Mucosa of gallbladder (tissue), 1 donor: ENCODE results near the gene NRM. TPM values are rescaled to one million over a fixed set of nuclear protein-coding genes. Genes with fewer than 3 reads are reported as not detected.
A peak's percentile ranks its signal among the peaks of the same experiment; 100 is the strongest.

ENCODE experiments used
- DNase-seq: peaks from one replicate; pipeline ENCODE4 v3.0.0-alpha.2; 2020; ENCODE audit warnings: low spot score
- total RNA-seq: library from RNA; stranded (reverse); gene quantifications from one replicate; pipeline ENCODE4 v1.2.1, GENCODE V29; 2021
- donor health status: DM: no; HTN: no; CAD: no.

NRM gene
- total RNA-seq, 1 donor from 2014 or later: 7.7 TPM

DNA sequence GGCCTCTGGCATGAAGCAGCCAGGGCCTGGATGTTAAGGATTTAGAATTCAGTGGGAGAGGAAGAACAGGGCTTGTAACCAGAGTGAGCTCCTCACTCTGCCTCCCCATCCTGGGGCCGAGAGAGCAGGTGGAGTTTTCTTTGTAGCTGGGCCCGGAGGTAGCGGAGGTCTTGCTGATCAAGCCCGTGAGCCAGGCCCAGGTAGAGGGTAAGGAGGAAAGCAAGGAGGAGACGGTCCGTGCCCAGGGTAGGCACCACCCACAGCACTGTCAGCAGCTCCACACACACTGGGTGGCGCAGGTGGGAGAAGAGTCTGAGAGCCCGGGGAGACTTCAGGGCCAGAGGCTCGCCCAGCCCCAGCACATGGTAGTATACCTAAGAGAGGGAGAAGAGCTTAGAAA lies 2.2 kb downstream of the NRM start:
- DNase-seq: no peak

DNA sequence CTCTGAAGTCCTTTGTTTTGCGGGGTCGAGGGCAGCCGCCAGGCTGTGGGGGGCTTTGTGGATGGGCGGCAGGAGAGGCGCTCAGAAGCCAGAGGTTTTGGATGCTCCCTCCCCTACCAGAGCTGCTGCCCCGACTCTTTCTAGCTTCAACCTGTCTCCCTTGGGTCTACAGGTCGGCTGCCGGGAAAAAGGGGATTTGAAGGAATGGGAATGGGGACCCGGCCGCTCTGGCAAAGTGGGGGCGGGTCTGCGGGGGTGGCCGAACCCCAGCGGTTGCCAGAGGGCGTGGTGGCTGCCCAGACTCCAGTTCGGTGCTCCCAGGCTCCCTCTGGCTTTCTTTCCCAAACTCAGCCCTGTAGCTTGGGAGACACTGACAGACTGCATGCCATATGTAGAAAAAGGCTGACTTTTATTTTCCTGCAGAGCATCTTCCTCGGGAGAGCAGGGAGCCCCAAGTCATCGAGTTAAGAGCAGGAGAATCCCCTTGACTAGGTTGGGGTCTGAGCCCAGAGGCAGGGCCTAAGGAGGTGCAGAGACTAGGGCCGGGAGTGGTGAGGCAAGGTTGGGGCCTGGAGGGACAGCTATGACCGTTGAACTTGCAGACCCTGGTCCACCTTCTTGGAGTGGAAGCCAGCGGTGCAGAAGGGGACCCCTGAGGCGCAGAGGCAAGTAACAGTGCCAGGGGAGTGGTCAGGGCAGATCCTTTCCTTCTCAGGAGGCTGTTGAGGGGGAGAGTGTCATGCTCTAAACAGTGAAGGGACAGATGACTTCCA lies 2.9 kb downstream of the NRM start:
- DNase-seq: no peak

DNA sequence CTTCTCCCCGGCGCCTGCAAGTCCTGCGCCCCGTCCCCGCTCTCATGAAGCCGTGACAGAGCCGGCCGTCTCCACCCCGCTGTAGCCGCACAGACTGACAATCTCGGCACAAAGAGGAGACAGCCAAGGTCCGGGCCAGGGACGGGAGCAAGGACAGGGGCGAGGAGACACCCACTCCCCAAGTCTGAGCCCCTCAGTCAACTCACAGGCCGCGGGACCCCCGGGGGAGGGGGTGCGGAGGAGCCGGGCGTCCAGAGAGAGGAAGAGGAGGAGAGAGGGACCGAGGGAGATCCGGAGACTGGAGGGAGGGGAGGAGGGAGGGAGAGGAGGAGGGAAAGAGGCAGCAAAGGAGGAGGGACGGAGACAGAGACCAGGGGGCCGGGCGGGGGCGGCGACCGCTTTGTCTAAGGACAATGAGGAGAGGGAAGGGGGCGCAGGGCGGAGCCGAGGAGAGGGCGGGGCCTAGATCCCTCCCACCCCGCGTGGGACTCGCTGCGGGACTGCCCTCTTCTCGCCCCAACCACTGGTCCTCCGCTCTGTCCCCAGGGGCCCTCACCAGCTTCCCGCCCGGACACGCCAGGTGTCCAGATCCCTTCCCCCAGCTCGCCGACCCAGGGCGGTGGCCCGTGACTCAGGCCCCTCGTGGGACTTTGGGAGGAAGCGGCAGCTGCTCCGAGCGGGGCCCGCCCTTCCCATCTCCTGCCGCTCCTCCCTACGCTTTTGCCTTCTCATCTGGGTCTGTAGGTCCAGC lies 3.7 kb downstream of the NRM start:
- DNase-seq: peak; percentile 86

DNA sequence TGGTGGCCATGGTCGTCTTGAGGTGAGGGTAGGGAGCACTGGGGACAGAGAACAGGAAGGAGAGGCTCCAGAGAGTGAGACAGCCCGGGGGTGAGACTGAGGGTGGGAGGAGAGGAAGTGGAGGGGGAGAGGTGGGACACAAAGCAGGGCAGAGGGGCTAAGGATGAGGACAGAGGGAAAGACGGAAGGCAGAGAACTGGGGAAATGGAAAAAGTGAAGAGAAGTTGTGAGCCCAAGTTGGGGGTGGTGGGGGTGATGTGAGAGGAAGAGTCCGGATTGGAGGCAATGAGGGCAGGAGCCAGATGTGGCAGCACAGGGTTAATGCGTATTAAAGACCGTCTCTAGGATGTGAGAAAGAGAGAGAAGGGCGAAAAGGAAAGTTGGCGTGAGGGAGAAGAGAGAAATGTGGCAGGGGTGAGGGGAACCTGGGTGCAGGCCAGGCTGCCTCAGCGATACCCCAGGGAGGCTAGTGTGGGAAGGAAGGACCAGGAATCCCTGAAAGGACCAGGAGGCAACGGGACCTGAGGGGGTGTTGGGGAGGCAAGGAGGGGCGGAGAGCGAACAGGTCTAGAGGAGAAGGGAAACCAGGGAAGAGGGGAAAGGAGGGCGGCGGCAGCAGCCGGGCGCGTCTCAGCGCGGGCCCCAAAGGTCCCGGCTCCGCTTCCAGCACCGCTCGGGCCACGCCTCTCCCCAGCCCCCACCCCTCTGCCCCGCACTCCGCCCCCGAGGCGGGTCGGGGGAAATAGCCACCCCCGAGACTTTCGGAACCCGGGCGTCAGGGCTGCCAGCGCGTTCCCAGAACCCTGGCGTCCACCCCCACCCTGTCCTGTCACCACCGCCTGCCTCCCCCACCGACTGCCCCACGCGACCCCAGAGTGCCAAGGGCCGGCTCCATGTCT lies 4.5 kb downstream of the NRM start, which contains the start of gene PPP1R18:
TSS of gene PPP1R18 (minus strand) at position 637 of the 899 bp plus-strand sequence. CDS start at position 10, 627 bp downstream.
- peak; percentile 66 for DNase-seq

DNA sequence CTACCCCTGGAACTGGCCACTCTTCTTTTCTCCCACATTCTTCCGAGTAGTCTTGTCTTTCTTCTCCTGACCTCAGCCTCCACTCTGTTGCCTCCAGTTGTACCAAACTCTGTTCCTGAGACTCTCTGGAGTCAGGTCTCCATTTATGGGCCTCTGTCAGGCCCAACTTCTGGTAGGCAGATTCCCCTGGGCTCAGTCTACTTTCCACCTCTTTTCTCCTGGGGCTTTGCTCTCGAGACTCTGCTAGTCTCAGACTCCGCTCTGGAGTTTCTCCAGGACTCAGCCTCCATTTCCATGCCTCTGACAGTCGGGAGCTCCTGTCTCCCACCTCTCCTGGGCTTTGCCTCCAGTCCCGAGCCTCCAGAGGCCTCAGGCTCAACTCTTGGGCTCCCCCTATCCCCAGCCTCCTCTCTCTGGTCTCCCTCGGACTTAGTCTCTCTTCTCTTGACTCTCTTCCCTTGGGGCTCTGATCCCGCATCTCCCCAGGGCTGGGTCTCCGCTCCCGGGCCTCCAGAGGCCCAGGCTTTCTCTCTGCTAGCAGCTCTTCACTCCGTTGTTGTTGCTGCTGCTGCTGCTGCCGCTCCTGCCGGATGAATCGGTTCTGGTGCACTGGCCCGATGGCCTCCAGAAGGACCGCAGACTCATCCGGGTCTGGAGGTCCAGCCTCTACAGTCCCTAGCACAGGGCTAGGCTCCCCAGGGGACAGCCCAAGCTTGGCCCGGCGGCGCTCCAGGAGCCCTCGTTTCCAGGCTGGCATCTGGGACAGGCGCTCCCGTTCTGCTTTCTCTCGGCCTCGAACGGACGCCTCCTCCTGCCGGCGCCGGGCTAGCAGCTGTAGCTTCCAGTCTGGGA lies 5.4 kb downstream of the NRM start:
- DNase-seq: no peak

DNA sequence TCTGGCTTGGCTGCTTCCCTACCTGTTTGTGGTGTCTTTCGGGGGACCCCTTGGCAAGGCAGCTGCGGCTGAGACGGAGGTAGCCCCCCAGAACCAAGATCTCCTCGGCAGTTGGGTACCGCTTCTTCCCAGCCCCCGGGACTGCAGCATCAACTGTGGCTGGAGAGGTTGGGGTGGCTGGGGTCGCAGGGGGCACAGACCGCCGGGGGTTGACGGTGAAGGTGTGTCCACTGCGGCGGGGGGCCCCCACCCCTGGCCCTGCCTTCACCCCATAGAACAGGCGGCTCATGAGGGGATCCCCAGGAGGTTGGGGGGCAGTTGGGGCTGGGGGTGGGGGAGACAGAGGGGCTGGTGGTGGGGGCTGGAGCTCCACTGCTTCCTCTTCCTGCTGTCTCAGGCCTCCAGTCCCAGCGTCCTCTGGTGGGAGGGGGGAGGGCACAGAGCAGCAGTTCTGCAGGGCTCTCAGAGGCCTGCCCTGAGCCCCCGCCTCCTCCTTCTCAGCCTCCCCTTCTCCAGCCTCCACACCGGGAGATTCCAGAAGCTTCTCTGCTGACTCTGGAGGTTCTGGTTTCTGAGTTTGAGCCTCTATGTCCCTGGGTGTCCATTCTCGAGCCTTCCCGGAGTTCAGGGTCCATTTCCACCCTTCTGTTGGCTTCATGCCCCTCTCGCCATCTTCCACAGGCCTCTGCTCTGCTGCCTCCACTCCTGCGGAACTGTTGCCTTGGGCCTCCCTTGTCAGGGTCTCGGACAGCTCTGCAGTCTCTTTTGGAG lies 6.2 kb downstream of the NRM start:
- peak; percentile 40 for DNase-seq

DNA sequence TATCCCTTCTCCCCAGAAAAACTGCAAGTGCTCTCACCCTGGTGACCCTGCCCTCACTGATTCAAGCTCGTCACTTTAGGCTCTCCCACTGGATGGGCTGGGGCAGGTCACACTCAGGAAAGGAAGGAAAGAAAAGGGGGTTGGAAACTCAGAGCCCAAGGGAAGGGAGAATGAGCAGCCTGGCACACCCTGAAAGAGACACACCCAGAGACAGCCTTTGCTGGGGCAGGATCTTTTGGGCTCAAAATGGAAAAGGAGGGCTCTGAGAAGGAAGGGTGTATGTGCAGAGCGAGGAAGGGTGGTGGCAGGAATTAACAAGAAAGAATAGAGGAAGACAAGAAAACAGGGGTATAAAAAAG lies 6.8 kb downstream of the NRM start:
- DNase-seq: no peak

DNA sequence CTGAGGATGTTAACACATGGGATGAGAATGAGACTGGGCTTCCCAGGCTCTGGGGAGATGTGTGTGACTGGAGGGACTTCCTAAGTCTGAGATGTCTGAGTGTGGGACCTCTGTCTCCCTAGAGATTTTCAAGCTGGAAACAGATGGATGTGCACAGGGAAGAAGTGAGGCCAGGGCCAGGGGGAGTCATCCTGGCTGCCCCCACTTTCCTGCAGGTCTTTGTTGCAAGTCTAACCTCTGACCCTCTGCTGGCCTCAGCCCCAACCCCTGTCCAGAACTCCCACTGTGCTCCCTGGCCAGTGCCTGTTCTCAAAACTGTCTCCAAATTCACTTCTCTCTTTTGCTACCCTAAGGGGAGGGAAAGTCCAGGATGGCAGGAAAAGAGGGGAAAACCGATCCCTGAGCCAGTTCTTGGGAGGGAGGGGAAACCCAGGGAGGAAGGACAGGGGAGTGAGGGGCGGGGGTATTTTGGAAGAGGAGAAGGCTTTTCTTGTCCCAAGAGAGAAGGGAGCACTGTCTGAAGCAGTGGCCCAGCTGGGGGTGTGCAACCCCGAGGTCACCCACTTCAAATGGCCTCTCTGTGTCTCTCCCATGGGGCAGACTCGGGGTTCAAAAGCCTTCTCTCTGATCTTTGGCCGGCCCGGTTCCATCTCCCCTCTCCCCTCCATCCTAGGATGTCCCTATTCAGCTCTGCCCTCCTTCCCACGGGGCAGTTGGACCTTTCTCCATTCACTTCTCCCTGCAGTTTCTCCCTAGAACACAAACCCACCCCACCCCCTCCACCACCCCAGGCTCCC lies 7.4 kb downstream of the NRM start:
- DNase-seq: no peak

DNA sequence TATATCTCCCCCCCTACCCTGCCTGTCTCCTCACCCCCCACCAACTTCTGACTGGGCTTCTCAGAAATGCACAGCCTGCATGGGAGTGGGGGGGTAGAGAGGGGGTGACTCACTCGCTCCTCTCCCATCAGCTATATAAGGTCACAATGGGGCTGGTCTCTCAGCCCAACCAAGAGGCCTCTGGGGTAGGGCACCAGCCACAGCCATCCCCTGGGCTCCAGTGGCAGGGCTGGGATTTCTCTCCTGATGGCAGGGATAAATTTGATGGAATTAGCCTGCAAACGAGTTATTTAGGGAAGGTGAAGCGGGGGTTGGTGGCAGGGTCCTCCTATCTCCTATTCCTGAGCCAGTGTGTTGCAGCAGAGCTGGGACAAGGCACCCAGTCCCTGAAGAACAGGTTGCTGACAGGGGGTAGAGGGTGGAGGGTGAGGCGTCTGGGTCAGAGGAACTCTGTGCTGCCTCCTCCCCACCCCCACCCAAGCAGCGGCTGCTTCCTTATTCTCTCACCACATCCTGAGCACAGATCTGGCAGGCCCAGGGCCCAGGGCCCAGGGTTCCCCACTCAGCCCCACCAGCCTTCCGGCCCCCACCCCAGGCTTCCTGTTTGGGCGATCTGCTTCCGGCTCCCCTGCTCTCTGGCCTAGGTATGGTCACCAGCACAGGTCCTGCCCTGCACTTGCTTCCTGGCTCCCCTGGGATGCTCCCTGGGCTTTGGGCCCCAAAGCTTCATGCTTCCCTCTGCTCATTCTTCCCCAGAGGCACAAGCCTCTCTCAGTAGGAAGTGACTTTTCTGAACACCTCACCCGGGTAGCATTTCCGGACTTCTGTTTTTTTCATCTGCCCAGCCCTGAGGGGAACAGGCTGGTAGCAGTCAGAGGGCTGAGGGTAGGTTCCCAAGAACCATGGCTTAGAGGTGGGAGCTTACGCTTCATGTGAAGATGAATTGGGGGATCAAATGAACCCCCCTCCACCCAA lies 8.4 kb downstream of the NRM start:
- DNase-seq: peak; percentile 82

DNA sequence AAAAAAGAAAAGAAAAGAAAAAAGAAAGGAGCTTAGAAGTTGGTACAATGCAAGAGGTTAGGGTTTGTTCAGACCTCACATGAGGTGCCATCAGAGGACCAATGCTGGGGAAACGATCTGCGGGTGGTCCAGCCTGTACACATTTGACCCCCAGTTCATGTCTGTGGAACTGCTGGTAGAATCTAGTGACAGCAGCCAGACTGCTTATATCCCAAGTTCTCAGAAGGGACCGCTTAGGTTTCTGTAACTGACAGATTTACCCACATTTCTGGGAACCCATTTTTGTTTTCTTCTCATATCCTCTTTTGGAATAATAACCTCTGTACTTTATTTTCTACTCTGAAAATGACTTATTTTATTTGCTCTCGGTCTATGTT lies 9.0 kb downstream of the NRM start:
- no peak for DNase-seq

DNA sequence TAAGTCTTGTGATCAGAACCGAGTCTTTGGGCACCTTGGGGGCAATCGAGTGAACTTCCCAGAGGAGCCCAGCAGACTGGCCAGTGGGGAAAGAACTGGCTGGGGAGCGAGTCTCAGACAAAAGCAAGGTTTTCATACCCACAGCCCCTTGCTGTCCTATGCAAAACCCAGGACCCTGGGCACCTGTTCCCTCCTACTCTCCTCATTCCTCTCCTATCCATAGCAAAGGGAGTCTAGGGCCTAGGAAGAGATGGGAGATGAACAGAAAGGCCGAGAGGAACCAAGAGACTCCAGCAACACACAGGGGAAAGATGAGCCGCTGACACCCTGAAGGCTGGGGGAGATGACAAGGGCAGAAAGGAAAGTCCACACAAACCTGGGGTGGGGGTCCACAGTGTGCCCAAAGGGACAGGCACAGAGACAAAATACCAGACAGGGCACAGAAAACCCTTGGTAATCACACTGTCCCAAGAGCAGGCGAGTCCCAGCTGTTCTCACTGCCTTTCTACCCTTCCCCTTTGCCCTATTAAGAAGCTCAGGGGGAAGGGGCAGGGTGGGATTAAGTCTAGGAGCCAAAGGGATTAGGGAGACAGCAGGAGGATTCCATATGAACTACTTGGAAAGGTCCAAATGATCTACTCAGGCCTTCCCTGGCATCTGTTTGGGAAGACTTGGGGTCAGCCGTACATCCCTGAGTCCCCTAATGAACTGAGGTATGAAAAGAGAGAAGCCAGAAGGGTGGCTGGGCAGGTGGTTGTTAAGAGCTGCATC lies 10.8 kb downstream of the NRM start:
- no peak for DNase-seq

DNA sequence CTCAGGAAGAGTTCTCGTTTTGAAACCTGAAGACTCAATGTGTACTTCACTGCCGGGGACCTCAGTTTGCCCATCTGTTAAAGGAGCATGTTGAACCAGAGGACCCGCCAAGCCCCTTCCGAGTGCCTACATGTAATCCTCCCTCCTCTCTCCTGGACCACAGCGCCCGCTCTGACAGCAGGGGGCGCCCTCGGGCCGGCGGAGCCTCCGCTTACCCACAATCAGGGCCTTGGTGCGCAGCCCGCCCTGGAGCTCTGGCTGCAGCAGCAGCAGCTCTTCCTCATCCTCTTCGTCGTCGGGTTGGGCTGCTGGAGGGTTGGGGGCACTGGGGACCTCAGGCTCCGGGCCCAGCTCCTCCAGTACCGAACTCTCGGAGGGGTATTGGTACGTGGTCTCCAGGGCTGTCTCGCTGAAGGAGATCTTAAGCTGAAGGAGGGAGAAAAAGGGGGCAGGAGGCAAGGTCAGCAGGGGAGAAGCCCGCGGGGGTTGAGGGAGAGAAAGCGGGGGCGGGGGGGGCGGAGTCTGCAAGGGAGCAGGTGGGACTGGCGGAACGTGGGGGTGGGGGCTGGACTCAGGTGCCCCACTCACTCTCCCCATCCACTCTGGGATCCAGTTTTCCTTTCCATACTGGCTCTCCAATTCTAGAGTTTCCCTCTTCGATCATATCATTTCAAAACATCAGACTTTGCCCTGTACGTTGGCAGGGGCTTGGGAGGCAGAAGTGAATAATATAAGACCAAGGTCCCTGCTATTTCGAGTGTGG lies 11.6 kb downstream of the NRM start:
- DNase-seq: peak; percentile 88

DNA sequence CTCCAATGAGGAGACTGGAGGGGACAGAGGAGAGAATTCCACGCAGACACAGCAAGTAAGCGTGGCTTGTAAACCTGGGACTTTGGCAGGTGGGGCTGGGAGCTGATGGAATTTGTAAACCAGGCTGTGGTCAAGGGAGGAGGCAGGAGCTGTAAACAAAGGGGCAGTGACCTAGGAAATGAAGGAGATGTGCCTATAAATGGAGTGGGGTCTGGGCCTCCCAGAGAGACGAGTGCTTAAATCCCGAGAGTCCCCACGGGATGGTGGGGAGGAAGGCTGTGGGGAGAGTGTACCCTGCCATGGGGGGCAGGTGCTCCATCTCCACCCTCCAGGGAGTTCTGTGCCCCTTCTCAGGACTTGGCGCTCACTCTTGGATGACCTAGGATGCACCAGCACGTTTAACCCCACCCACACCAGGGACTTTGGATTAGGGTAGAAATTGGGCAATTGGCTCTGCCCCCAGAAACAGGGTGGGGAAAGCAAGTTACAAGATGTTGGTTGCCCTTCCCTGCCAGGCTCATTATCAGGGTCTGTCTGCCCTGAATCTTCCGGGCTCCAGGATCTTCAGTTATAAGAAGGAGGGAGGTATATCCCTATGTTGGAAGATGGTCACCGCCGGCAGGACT lies 14.0 kb downstream of the NRM start:
- no peak for DNase-seq

DNA sequence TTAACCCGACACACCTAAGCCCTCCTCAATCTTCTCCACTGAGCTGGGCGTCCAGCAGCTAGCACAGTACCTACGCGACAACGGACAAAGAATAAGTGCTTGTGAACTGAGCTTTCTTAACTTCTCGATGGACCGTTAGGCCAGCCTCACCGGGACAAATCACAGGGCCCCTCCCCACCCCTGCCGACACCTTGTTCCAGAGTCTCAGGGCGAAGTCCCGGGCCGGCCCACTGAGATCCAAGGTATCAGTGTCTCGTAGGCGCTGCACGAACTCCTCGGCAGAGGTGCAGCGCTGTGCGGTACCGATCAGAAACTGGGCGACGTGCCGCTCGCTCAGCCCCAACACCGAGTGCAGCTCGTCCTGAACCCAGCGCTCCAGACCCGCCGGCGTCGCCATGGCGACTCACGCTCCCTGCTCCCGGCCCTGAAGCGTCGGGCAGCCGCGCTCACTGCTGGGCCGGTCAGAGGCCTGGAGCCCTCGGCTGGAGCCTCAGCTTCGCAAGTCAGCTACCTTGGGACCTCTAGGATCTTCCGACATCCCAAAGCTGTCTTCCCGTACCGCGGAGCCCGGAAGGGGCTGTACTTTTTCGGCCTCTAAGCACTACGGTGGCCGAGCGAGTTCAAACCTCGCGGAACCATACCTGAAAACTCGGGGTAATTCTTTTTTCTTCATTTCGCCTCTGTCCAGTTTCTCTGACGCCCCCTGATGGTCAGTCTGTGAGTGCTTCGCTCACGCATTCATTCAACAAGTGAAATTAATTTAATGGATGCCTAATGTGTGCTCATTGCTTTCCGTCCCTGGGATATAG lies 18.1 kb downstream of the NRM start, which contains the start of gene DHX16:
TSS of gene DHX16 (minus strand) at position 562 of the 809 bp plus-strand sequence. CDS start at position 397, 165 bp downstream.
- DNase-seq: peak; percentile 98

DNA sequence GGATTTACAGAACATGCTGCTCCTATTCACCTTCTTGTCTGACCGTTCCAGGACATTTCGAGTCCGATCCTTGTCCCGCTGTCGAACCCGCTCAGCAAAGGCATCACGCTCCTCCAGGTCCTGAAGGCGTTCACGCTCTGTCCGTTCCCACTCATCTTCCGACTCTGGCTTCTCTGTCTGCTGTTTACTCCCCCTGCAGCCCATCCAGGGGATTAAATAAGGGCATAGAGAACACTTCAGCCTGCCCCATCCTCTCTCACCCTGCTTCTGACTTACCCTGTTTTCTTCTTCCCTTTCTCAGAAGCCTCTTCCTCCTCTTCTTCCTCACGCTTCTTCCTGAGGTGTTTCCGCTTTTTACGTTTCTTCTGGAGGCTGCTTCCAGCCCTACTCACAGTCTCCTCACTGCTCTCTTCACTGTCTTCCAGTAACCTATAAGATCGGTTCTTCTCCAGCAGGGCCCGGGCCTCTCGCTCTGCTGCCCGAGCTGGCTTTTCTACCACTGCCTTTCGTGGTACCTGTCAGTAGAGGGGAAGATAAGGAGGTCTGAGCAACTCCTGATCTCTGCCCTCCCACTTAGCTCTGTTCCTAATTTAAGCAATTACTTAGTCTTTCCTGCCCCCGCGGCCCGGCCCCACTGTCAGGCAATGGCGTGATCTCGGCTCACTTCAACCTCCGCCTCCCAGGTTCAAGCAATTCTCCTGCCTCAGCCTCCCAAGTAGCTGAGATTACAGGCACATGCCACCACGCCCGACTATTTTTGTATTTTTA lies 19.8 kb downstream of the NRM start:
- no peak for DNase-seq
